Activated CD8-positive, alpha-beta memory T cell treated with anti-CD3 and anti-CD28 coated beads, Interleukin-2, amount 50 U/mL, for 1 hour (primary cell): ENCODE measurements around the gene HTRA3.

Experiments used
- DNase-seq: peaks from one replicate; pipeline ENCODE4 v3.0.0-alpha.2; 2020; ENCODE audit errors: extremely low read depth

Gene HTRA3

GRCh38 chr4:8247047-8247930, 22.3 kb upstream of the HTRA3 start:
- no peak for DNase-seq

- no peak for DNase-seq
Observed at GRCh38 chr4:8248091-8248490, 21.5 kb upstream of the HTRA3 start.

- DNase-seq = no peak
Observed at GRCh38 chr4:8250227-8250626, 19.3 kb upstream of the HTRA3 start.

GRCh38 chr4:8250637-8251036, 18.9 kb upstream of the HTRA3 start:
- no peak for DNase-seq

GRCh38 chr4:8251110-8251883, 18.3 kb upstream of the HTRA3 start:
- DNase-seq = no peak

GRCh38 chr4:8252301-8253173, 17.0 kb upstream of the HTRA3 start:
- no peak for DNase-seq

- no peak for DNase-seq
Observed at GRCh38 chr4:8254076-8254475, 15.5 kb upstream of the HTRA3 start.

- DNase-seq = no peak
Observed at GRCh38 chr4:8255698-8256441, 13.7 kb upstream of the HTRA3 start.

GRCh38 chr4:8257854-8258253, 11.7 kb upstream of the HTRA3 start:
- no peak for DNase-seq

GRCh38 chr4:8258552-8259212, 10.9 kb upstream of the HTRA3 start:
- DNase-seq = no peak

- DNase-seq = no peak
Observed at GRCh38 chr4:8259743-8260430, 9.7 kb upstream of the HTRA3 start.

- no peak for DNase-seq
Observed at GRCh38 chr4:8260656-8261111, 8.9 kb upstream of the HTRA3 start.

- DNase-seq = no peak
Observed at GRCh38 chr4:8261851-8262535, 7.6 kb upstream of the HTRA3 start.

GRCh38 chr4:8262637-8263322, 6.8 kb upstream of the HTRA3 start:
- DNase-seq = no peak

GRCh38 chr4:8263397-8263796, 6.2 kb upstream of the HTRA3 start:
- DNase-seq = no peak

- DNase-seq = no peak
Observed at GRCh38 chr4:8264106-8264505, 5.4 kb upstream of the HTRA3 start.

GRCh38 chr4:8265171-8265929, 4.2 kb upstream of the HTRA3 start:
- no peak for DNase-seq

GRCh38 chr4:8266088-8266487, 3.5 kb upstream of the HTRA3 start:
- DNase-seq = no peak
